Heart right ventricle (tissue), 16 donors: ENCODE measurements around the gene RAI2. TPM values are rescaled to one million over a fixed set of nuclear protein-coding genes. Genes with fewer than 3 reads are reported as not detected.

Experiments used
- ATAC-seq, 8 donors: fragments of 200-7000 bp; cut with Tn5 transposase; one replicate each; pipeline ENCODE4 v1.9.1; 2020; ENCODE audit warnings: mild to moderate bottlenecking in 8 of 8, moderate library complexity in 8 of 8, moderate number of reproducible peaks in 1 of 8
- DNase-seq, 2 donors: peaks; one replicate each; pipeline ENCODE4 v3.0.0-alpha.2; 2020
- H3K27ac ChIP-seq, 10 donors: fragments of 200-600 bp; sonication (generic) in 2 of 10; one replicate each; pipeline versions ENCODE4 v1.5.0 to v1.8.0; 2020 to 2022; ENCODE audit warnings: mild to moderate bottlenecking in 3 of 10
- H3K27me3 ChIP-seq, 7 donors: fragments of 200-600 bp; one replicate each; pipeline ENCODE4 v1.8.0; 2021 to 2022; ENCODE audit warnings: mild to moderate bottlenecking in 2 of 7
- H3K36me3 ChIP-seq, 9 donors: fragments of 200-600 bp; sonication (generic) in 1 of 9; one replicate each; pipeline versions ENCODE4 v1.5.0 to v1.8.0; 2020 to 2022; ENCODE audit warnings: mild to moderate bottlenecking in 2 of 9
- H3K4me1 ChIP-seq, 9 donors: fragments of 200-600 bp; sonication (generic) in 1 of 9; one replicate each; pipeline versions ENCODE4 v1.5.0 to v1.8.0; 2020 to 2022; ENCODE audit warnings: mild to moderate bottlenecking in 4 of 9
- H3K4me3 ChIP-seq, 10 donors: fragments of 200-600 bp; sonication (generic) in 2 of 10; one replicate each; pipeline versions ENCODE4 v1.5.0 to v1.8.0; 2020 to 2022; ENCODE audit warnings: mild to moderate bottlenecking in 7 of 10, moderate library complexity in 2 of 10
- H3K9me3 ChIP-seq, 11 donors: fragments of 200-600 bp in 10 of 11; sonication (generic) in 2 of 11; one replicate each; pipeline versions ENCODE4 v1.5.0 to v1.8.0; 2013 to 2022; ENCODE audit warnings: mild to moderate bottlenecking in 2 of 11, control low read depth in 1 of 11, moderate library complexity in 1 of 11
- WGBS, 2 donors: extraction: QIAGEN DNeasy Blood & Tissue Kit; methylation state at CpG; one replicate each; pipeline ENCODE4 v1.1.7; 2013; ENCODE audit warnings: inconsistent platforms in 1 of 2; 5-methylcytosine and 5-hydroxymethylcytosine counted together
- intact Hi-C, 10 donors: fragments of 100-400 bp; cut with DNase I; formaldehyde crosslinking; loops; one replicate each; pipeline versions ENCODE4 v1.11.1 to v1.14.2; 2022
- polyA plus RNA-seq, 2 donors: library from polyadenylated mRNA; stranded (reverse); fragments of 200-250 nt; gene quantifications; one replicate each; pipeline ENCODE4 v1.2.3, GENCODE V29; 2013
- total RNA-seq, 10 donors: library from RNA; stranded (reverse); fragmentation: NEBNext Ultra II Directional in 3 of 10; extraction: Animal tissue kit (Norgen Biotek cat#: 25700) in 3 of 10; gene quantifications; one replicate each; pipeline versions ENCODE4 v1.2.1 to v1.2.4, GENCODE V29; 2021 to 2023
- TF ChIP-seq, protein P1 (sequence below), 9 donors: fragments of 200-600 bp; sonication (generic) in 2 of 9; IDR thresholded peaks; one replicate each; pipeline versions ENCODE4 v1.5.0 to v1.8.0; 2021 to 2022; ENCODE audit warnings: antibody characterized with exemption in 9 of 9, mild to moderate bottlenecking in 5 of 9, moderate library complexity in 1 of 9
- donor health status: Arrhythmogenic right ventricular cardiomyopathy.
- donor health status: ischemic (EF 13 %, LVEDD 7.1; RV severe dilation, severe dysfunction).
- donor health status: healthy with polysubstance abuse.
- donor health status: DM: no; HTN: yes; CAD: no.
- donor health status: DM: no; HTN: no; CAD: no.
- donor health status: ischemic (EF 25% LVEDD 6.9; RV normal size, moderate dysfunction).
- donor health status: ischemic (EF 25% LVEDD 5.7; RV mildly dilated, moderate dysfunction).
- donor health status: healthy.
- donor health status: DM: yes; HTN: yes; CAD: no.
- donor health status: Ischemic cardiomyopathy.
- donor health status: ischemic (EF 35%, LVEDD 5.7; RV mildly dilated, moderate dysfunction).
- donor health status: nonischemic (EF 11% LVEDD 7.7; RV severe dilation, severe dysfunction).
- donor health status: DM: yes; HTN: yes; CAD: no.
- donor health status: PGD.
- donor health status: ischemic (EF 29% LVEDD 5.4; RV normal size, mild dysfunction).
- donor health status: nonischemic (EF 23%, LVEDD 6.1; RV moderate dilation, normal function).

The RAI2 gene
- total and polyA plus RNA-seq, 12 donors, result 15.5 to 25.3 (median 20.6) TPM

DNA sequence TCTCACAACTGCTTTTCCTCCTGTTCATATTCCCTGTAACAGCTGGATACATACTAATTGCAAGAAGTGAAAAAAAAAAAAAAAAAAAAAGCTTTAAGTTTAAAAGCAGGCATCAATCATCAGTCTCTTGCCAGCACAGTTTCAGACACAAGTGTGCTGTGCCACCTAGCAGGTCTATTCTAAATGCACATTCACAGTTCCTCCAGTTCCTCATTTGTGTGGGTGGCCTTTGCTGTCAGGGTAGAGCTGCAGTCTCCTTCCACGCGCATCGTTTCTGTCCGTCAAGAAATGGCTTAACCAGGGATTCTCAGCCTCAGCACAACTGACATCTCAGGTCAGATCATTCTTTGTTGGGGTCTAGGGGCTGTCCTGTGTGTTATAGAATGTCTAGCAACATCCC lies 62.2 kb downstream of the RAI2 start:
- Histone ChIP-seq H3K36me3 (peaks cover 0 to 16% (median 0%) of the 10 kb centered on the region in 9 donors), H3K4me3 (no peak overlapping the region), H3K27me3 (peaks cover 0 to 6% (median 0%) of the 10 kb centered on the region in 7 donors), H3K27ac (no peak overlapping the region), H3K4me1 (no peaks in the 10 kb centered on the region), H3K9me3 (no peaks in the 10 kb centered on the region)
- TF ChIP-seq, protein P1, sequence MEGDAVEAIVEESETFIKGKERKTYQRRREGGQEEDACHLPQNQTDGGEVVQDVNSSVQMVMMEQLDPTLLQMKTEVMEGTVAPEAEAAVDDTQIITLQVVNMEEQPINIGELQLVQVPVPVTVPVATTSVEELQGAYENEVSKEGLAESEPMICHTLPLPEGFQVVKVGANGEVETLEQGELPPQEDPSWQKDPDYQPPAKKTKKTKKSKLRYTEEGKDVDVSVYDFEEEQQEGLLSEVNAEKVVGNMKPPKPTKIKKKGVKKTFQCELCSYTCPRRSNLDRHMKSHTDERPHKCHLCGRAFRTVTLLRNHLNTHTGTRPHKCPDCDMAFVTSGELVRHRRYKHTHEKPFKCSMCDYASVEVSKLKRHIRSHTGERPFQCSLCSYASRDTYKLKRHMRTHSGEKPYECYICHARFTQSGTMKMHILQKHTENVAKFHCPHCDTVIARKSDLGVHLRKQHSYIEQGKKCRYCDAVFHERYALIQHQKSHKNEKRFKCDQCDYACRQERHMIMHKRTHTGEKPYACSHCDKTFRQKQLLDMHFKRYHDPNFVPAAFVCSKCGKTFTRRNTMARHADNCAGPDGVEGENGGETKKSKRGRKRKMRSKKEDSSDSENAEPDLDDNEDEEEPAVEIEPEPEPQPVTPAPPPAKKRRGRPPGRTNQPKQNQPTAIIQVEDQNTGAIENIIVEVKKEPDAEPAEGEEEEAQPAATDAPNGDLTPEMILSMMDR (IDR thresholded peaks at IDR 0.05), result no peak
- DNase-seq, result no peak
- intact Hi-C loops, result no loop called here
- WGBS, 2 donors, result 81 to 84% methylated on average over 4 of the region's 4 CpGs
- ATAC-seq, result no peak

DNA sequence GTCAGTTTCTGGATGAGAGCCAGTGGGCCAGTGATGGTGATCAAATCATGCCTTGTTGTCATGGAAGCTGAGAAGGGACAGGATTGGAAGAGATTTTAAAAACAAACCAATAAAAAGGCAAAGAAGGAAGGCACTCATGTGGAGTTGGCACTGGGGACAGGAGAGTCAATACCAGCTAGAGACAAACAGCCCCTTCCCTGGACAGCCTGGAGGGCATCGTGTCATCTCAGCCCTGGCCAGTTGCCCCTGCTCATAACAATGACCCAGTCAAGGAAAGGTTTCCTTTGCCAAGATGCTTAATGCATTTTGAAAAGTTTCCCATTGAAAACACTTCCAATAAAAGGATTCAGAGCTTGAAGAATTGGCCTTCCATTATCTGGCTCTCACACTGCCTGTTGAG lies 68.3 kb downstream of the RAI2 start:
- ATAC-seq (no peak), DNase-seq (no peak)
- Histone ChIP-seq H3K4me1 (peaks cover 0 to 7% (median 0%) of the 10 kb centered on the region in 9 donors), H3K36me3 (no peaks in the 10 kb centered on the region), H3K4me3 (no peak overlapping the region), H3K9me3 (no peaks in the 10 kb centered on the region), H3K27ac (no peak overlapping the region), H3K27me3 (peaks cover 0 to 17% (median 0%) of the 10 kb centered on the region in 7 donors)
- WGBS, 2 donors, result 0 to 17% methylated on average over 1 of the region's 1 CpG
- intact Hi-C loops, result loop anchor here in 1 of 10 donors (5.0 kb wide), 1 partner anchor 419 kb away; no protein-coding TSS in a partner anchor
- TF ChIP-seq, protein P1 (IDR thresholded peaks at IDR 0.05), result no peak

DNA sequence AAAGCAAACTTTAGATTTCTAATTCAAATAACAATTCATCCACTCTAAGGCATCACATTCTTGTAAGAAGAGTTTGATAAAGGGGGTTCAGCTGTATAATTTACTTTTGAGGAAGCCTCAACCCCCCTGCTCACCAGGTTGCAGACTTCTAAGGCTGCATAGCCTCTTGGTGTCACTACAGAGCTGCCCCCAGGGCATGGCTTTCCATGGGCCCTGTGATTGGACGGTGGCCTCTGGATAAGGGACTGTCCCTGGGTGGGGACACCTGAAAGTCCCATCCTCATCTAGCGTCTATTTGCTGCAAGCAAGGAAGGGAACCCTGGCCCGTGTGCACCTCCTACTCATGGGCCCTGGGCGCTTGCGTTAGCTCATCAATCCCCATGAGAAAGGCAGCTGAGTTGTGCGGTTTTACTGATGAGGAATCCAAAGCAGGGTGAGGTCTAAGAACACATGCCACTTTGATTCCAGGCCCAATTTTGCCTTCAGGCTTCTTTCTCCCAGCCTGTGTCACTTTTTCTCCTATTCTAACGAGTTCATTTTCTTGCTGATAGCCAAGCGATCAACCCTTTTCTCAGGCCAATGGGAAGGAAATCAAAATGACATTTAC lies 72.0 kb downstream of the RAI2 start:
- Histone ChIP-seq H3K4me3 (no peak overlapping the region), H3K4me1 (peaks cover 0 to 7% (median 0%) of the 10 kb centered on the region in 9 donors), H3K27ac (no peak overlapping the region), H3K9me3 (no peaks in the 10 kb centered on the region), H3K36me3 (no peaks in the 10 kb centered on the region), H3K27me3 (peaks cover 0 to 17% (median 0%) of the 10 kb centered on the region in 7 donors)
- ATAC-seq, result no peak
- intact Hi-C loops, result loop anchor here in 2 of 10 donors (2.0 to 5.0 kb wide), 2 partner anchors 420 to 588 kb away; no protein-coding TSS in a partner anchor
- TF ChIP-seq, protein P1 (IDR thresholded peaks at IDR 0.05), result no peak
- no peak for DNase-seq
- 74 to 79% methylated on average over 8 of the region's 8 CpGs for WGBS, 2 donors

DNA sequence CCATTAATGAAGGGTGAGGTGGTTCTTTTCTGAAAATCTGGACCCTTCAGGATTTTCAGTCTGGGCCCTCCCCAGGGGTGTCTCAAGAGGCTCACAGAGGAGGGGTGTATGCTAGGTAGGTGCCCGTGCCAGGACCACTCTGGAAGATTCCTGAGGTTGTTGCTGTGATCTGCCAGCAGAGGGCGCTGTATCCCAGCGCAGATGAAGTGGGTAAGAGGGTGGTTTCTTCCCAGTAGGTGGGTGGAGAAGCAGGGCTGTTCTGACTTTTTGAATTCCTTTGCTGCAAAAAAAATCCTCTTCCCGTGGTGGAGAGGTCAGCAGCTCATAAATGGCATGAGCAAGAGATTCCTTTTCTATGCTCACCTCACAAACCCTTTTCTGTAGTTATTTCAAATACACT lies 72.7 kb downstream of the RAI2 start:
- intact Hi-C loops, result loop anchor here in 2 of 10 donors (2.0 to 5.0 kb wide), 2 partner anchors 420 to 589 kb away; no protein-coding TSS in a partner anchor
- Histone ChIP-seq H3K36me3 (no peaks in the 10 kb centered on the region), H3K4me1 (peaks cover 0 to 7% (median 0%) of the 10 kb centered on the region in 9 donors), H3K27ac (no peak overlapping the region), H3K9me3 (no peaks in the 10 kb centered on the region), H3K4me3 (no peak overlapping the region), H3K27me3 (peaks cover 0 to 17% (median 0%) of the 10 kb centered on the region in 7 donors)
- ATAC-seq (peak; percentile 46 to 84 (median 69)), DNase-seq (peak; percentile 11 to 19)
- TF ChIP-seq, protein P1 (IDR thresholded peaks at IDR 0.05), result peak; percentile 61 to 80 (median 74)
- WGBS, 2 donors, result 5 to 7% methylated on average over 4 of the region's 4 CpGs
